H1 (cell line): ENCODE results near the gene C19orf85. TPM values are rescaled to one million over a fixed set of nuclear protein-coding genes. Genes with fewer than 3 reads are reported as not detected.

ENCODE experiments used
- CTCF ChIA-PET: fragments of 300-600 bp; sonication (Branson Sonifier 250); formaldehyde crosslinking; loops from one replicate; lab custom pipeline; 2021; ENCODE audit not compliant: partially characterized antibody; lab: Charles Lee
- POLR2A ChIA-PET: fragments of 300-600 bp; sonication (Branson Sonifier 250); formaldehyde crosslinking; loops from one replicate; lab custom pipeline; 2021; ENCODE audit warnings: inconsistent platforms; ENCODE audit not compliant: partially characterized antibody; lab: Charles Lee
- DNase-seq, 2 experiments: peaks; one replicate each; pipeline versions ENCODE4 v3.0.0 to v3.0.0-alpha.2; 2010 to 2022; ENCODE audit warnings: low spot score in 2 of 2, low read depth in 1 of 2, mixed read lengths in 1 of 2
- FAIRE-seq: peaks from 2 replicates; lab custom pipeline; 2011; peaks lifted over from hg19 to GRCh38; lab: Jason Lieb, UNC
- H2AFZ ChIP-seq: 2 replicates; pipeline ENCODE4 v1.8.1; 2012; ENCODE audit warnings: low read length, inconsistent platforms
- H2AK5ac ChIP-seq: 2 replicates; pipeline ENCODE4 v1.6.1; 2013; ENCODE audit warnings: low read depth, low read length
- H2BK120ac ChIP-seq: replicated peaks from 2 replicates; pipeline ENCODE3; 2013; ENCODE audit warnings: low read depth, low read length, inconsistent platforms
- H2BK12ac ChIP-seq: 2 replicates; pipeline ENCODE4 v1.6.1; 2013; ENCODE audit warnings: low read depth, low read length
- H2BK15ac ChIP-seq: 2 replicates; pipeline ENCODE4 v1.6.1; 2013; ENCODE audit warnings: low read length
- H2BK20ac ChIP-seq: 2 replicates; pipeline ENCODE4 v1.6.1; 2013; ENCODE audit warnings: low read length
- H2BK5ac ChIP-seq: 2 replicates; pipeline ENCODE4 v1.6.1; 2013; ENCODE audit warnings: low read depth, low read length
- H3K14ac ChIP-seq: 2 replicates; pipeline ENCODE4 v1.6.1; 2013; ENCODE audit warnings: inconsistent platforms; ENCODE audit not compliant: insufficient read length
- H3K18ac ChIP-seq: 2 replicates; pipeline ENCODE4 v1.6.1; 2013; ENCODE audit warnings: low read length; ENCODE audit errors: extremely low read depth
- H3K23ac ChIP-seq: 2 replicates; pipeline ENCODE4 v1.6.1; 2013; ENCODE audit warnings: inconsistent platforms; ENCODE audit not compliant: insufficient read length
- H3K23me2 ChIP-seq: 2 replicates; pipeline ENCODE4 v1.6.1; 2013; ENCODE audit warnings: low read depth, low read length
- H3K27ac ChIP-seq: 2 replicates; pipeline ENCODE4 v1.6.1; 2011; ENCODE audit warnings: low read depth, low read length, inconsistent platforms
- H3K27me3 ChIP-seq, 4 experiments: replicated peaks in 1 of 4; 1 replicate in 1 of 4; 2 replicates in 3 of 4; pipeline versions ENCODE4 v1.6.1 to v1.8.1; 2011 to 2013; ENCODE audit warnings: low read length in 3 of 4, mild to moderate bottlenecking in 3 of 4, inconsistent platforms in 2 of 4, mixed read lengths in 2 of 4, moderate library complexity in 1 of 4; ENCODE audit not compliant: control insufficient read depth in 3 of 4, insufficient read depth in 3 of 4; ENCODE audit errors: extremely low read depth in 1 of 4
- H3K36me3 ChIP-seq, 4 experiments: 2 replicates each; pipeline versions ENCODE4 v1.6.1 to v1.8.1; 2011 to 2013; ENCODE audit warnings: mild to moderate bottlenecking in 4 of 4, low read length in 3 of 4, moderate library complexity in 2 of 4, control low read depth in 1 of 4, inconsistent platforms in 1 of 4; ENCODE audit not compliant: insufficient read depth in 4 of 4, control insufficient read depth in 2 of 4
- H3K4ac ChIP-seq: replicated peaks from 2 replicates; pipeline ENCODE3; 2013; ENCODE audit warnings: low read length, low read depth, mixed read lengths, inconsistent platforms; ENCODE audit not compliant: insufficient read length
- H3K4me1 ChIP-seq, 4 experiments: replicated peaks in 1 of 4; 1 replicate in 1 of 4; 2 replicates in 3 of 4; pipeline versions ENCODE4 v1.6.1 to v1.8.1; 2011 to 2013; ENCODE audit warnings: low read length in 3 of 4, inconsistent platforms in 2 of 4, mixed read lengths in 1 of 4; ENCODE audit not compliant: insufficient read depth in 4 of 4, control insufficient read depth in 3 of 4
- H3K4me2 ChIP-seq, 2 experiments: 2 replicates each; pipeline versions ENCODE4 v1.6.1 to v1.8.1; 2011 to 2013; ENCODE audit warnings: low read depth in 2 of 2, low read length in 2 of 2, control low read depth in 1 of 2, inconsistent platforms in 1 of 2, mild to moderate bottlenecking in 1 of 2; ENCODE audit not compliant: insufficient read depth in 1 of 2
- H3K4me3 ChIP-seq, 4 experiments: fragments of 200-600, 300-600 bp in 1 of 4; sonication (generic), shearing (Covaris generic), sonication (Bioruptor Twin) in 1 of 4; 2 replicates each; pipeline versions ENCODE4 v1.5.1 to v1.8.1; 2011 to 2016; ENCODE audit warnings: low read length in 4 of 4, low read depth in 3 of 4, control low read depth in 2 of 4, inconsistent platforms in 2 of 4, mild to moderate bottlenecking in 2 of 4, mixed read lengths in 1 of 4, moderate library complexity in 1 of 4; ENCODE audit not compliant: insufficient read depth in 2 of 4; ENCODE audit errors: extremely low read depth in 1 of 4
- H3K56ac ChIP-seq: replicated peaks from 2 replicates; pipeline ENCODE3; 2013; ENCODE audit warnings: low read depth, mild to moderate bottlenecking, mixed read lengths, low read length, inconsistent platforms; ENCODE audit not compliant: insufficient read length
- H3K79me1 ChIP-seq: 2 replicates; pipeline ENCODE4 v1.6.1; 2013; ENCODE audit warnings: low read depth, low read length, control low read depth
- H3K79me2 ChIP-seq, 2 experiments: 2 replicates each; pipeline versions ENCODE4 v1.6.1 to v1.8.1; 2012 to 2013; ENCODE audit warnings: low read length in 2 of 2, mild to moderate bottlenecking in 2 of 2, inconsistent platforms in 1 of 2; ENCODE audit not compliant: insufficient read depth in 2 of 2, control insufficient read depth in 1 of 2
- H3K9ac ChIP-seq, 4 experiments: replicated peaks in 1 of 4; 1 replicate in 1 of 4; 2 replicates in 3 of 4; pipeline versions ENCODE4 v1.6.1 to v1.8.1; 2011 to 2013; ENCODE audit warnings: low read depth in 3 of 4, low read length in 3 of 4, control low read depth in 2 of 4, mild to moderate bottlenecking in 2 of 4, moderate library complexity in 2 of 4, inconsistent platforms in 1 of 4; ENCODE audit errors: extremely low read depth in 1 of 4
- H3K9me3 ChIP-seq, 2 experiments: 2 replicates each; pipeline versions ENCODE4 v1.6.1 to v1.8.1; 2012 to 2013; ENCODE audit warnings: mild to moderate bottlenecking in 2 of 2, moderate library complexity in 2 of 2, control low read depth in 1 of 2, inconsistent platforms in 1 of 2, low read depth in 1 of 2, low read length in 1 of 2, mixed read lengths in 1 of 2; ENCODE audit not compliant: insufficient read depth in 2 of 2
- H4K20me1 ChIP-seq, 2 experiments: replicated peaks in 1 of 2; 2 replicates each; pipeline versions ENCODE3 to v1.8.1; 2011 to 2013; ENCODE audit warnings: inconsistent platforms in 2 of 2, low read length in 2 of 2, mild to moderate bottlenecking in 1 of 2; ENCODE audit not compliant: insufficient read depth in 2 of 2, control insufficient read depth in 1 of 2
- H4K5ac ChIP-seq: 2 replicates; pipeline ENCODE4 v1.6.1; 2013; ENCODE audit warnings: low read length, low read depth, mixed read lengths, inconsistent platforms; ENCODE audit not compliant: insufficient read length
- H4K8ac ChIP-seq: 2 replicates; pipeline ENCODE4 v1.8.0; 2013; ENCODE audit warnings: mild to moderate bottlenecking, moderate library complexity, low read length, inconsistent platforms; ENCODE audit not compliant: insufficient read depth; ENCODE audit errors: extremely low read depth
- H4K91ac ChIP-seq: replicated peaks from 2 replicates; pipeline ENCODE3; 2013; ENCODE audit warnings: low read length, mixed read lengths, inconsistent platforms; ENCODE audit not compliant: insufficient read length
- ATF3 ChIP-seq: IDR thresholded peaks from 2 replicates; pipeline ENCODE4 v1.6.1; 2011; ENCODE audit warnings: low read depth, mild to moderate bottlenecking, low read length; ENCODE audit not compliant: insufficient read depth
- BACH1 ChIP-seq: IDR thresholded peaks from 2 replicates; pipeline ENCODE4 v1.6.1; 2012; ENCODE audit warnings: low read length, improper control_type of control experiment
- EP300 ChIP-seq, 2 experiments: IDR thresholded peaks; 1 replicate in 1 of 2; 2 replicates in 1 of 2; pipeline ENCODE4 v1.6.1; 2011 to 2012; ENCODE audit warnings: low read depth in 2 of 2, low read length in 2 of 2, mild to moderate bottlenecking in 2 of 2, borderline replicate concordance in 1 of 2, inconsistent platforms in 1 of 2, moderate library complexity in 1 of 2
- GTF2F1 ChIP-seq: IDR thresholded peaks from 2 replicates; pipeline ENCODE4 v1.6.1; 2012; ENCODE audit warnings: low read depth, low read length, improper control_type of control experiment, borderline replicate concordance
- JUN ChIP-seq: IDR thresholded peaks from 2 replicates; pipeline ENCODE4 v1.6.1; 2011; ENCODE audit warnings: low read depth, mild to moderate bottlenecking, improper control_type of control experiment, low read length
- PHF8 ChIP-seq: fragments of 200-600 bp; sonication (generic); conservative IDR thresholded peaks from 2 replicates; pipeline ENCODE4 v1.7.1; 2012; ENCODE audit warnings: low read depth, mild to moderate bottlenecking, inconsistent platforms, low read length, moderate library complexity
- RBBP5 ChIP-seq: IDR thresholded peaks from 2 replicates; pipeline ENCODE4 v1.7.1; 2012; ENCODE audit warnings: low read depth, mild to moderate bottlenecking, inconsistent platforms, low read length, moderate library complexity, borderline replicate concordance
- RXRA ChIP-seq: IDR thresholded peaks from 2 replicates; pipeline ENCODE4 v1.6.1; 2011; ENCODE audit warnings: low read depth, mild to moderate bottlenecking, low read length, moderate library complexity; ENCODE audit not compliant: insufficient read depth
- SP2 ChIP-seq: IDR thresholded peaks from 2 replicates; pipeline ENCODE4 v1.6.1; 2012; ENCODE audit warnings: mild to moderate bottlenecking, low read length, inconsistent platforms
- WGBS, 2 experiments: shearing (Covaris generic) in 1 of 2; methylation state at CpG; one replicate each; pipeline versions ENCODE4 v1.1.6 to v1.1.7; 2013 to 2015; ENCODE audit warnings: low lambda C conversion rate in 2 of 2, mixed read lengths in 2 of 2, inconsistent platforms in 1 of 2, low coverage in 1 of 2, missing lambda C conversion rate in 1 of 2; ENCODE audit not compliant: insufficient replicate concordance in 2 of 2, insufficient coverage in 1 of 2, insufficient read length in 1 of 2; ENCODE audit errors: extremely low coverage in 1 of 2, missing lambda C conversion rate in 1 of 2; 5-methylcytosine and 5-hydroxymethylcytosine counted together
- polyA plus RNA-seq, 7 experiments: library from polyadenylated mRNA; depleted of rRNA in 3 of 7; stranded (reverse) in 5 of 7; unstranded in 2 of 7; fragments of >200 nt in 5 of 7; fragments of 200-250 nt in 2 of 7; gene quantifications; 1 replicate in 5 of 7; 2 replicates in 1 of 7; 4 replicates in 1 of 7; pipeline versions ENCODE4 v1.2.1 to v1.2.3, GENCODE V29; 2011 to 2013; ENCODE audit warnings: missing spikeins in 2 of 7, mixed read lengths in 2 of 7
- total RNA-seq: library from RNA; stranded (reverse); fragmentation: NEBNext Ultra II Directional; extraction: Animal tissue kit (Norgen Biotek cat#: 25700); gene quantifications from 2 replicates; pipeline ENCODE4 v1.2.1, GENCODE V29; 2021

C19orf85 gene
- total and polyA plus RNA-seq, 2 of the 8 experiments (the other 6 are each of a cell fraction or from before 2014, with no cell fraction given): 2.2 to 3.2 TPM

- Histone ChIP-seq H3K4me3 (peak overlapping the region; percentile 46 to 88 (median 76)), H2BK120ac (no peak overlapping the region), H3K79me1 (peaks cover 9% of the 10 kb centered on the region), H3K14ac (no peak overlapping the region), H3K23ac (no peak overlapping the region), H2BK20ac (no peak overlapping the region), H4K8ac (peak overlapping the region; percentile 83; the same call in 1 of the 2 replicates), H3K27ac (0 out of 2 replicates have a peak overlapping the region, but pooled peaks have one; percentile 47), H3K4me2 (peak overlapping the region; percentile 68 to 89), H2BK15ac (peak overlapping the region; percentile 88), H4K20me1 (peaks cover 0 to 6% of the 10 kb centered on the region in 2 experiments), H2BK5ac (no peak overlapping the region), H3K9ac (no peak overlapping the region; a peak in 1 of 7 replicates), H3K9me3 (no peaks in the 10 kb centered on the region), H3K18ac (peak overlapping the region; percentile 60), H3K79me2 (peaks cover 0 to 11% of the 10 kb centered on the region in 2 experiments; a peak in 1 of 4 replicates), H2AFZ (no peak overlapping the region), H3K4me1 (peaks cover 0 to 42% (median 28%) of the 10 kb centered on the region in 4 experiments; a peak in 6 of 7 replicates), H3K4ac (no peak overlapping the region), H4K91ac (peak overlapping the region; percentile 65), H4K5ac (no peak overlapping the region), H2BK12ac (no peak overlapping the region), H3K36me3 (peaks cover 0 to 10% (median 0%) of the 10 kb centered on the region in 4 experiments; a peak in 2 of 8 replicates), H3K56ac (no peak overlapping the region), H3K23me2 (peaks cover 11% of the 10 kb centered on the region), H2AK5ac (no peak overlapping the region; the same call in 1 of the 2 replicates), H3K27me3 (no peaks in the 10 kb centered on the region)
- 77% methylated on average over 37 of the region's 46 CpGs; no CpG with 5 or more reads in 1 of the 2 experiments for WGBS, 2 experiments
- FAIRE-seq (no peak), DNase-seq (peak in 1 of 2 experiments; percentile 59)
- ChIA-PET CTCF (interaction anchor here (0.9 to 3.9 kb wide), 9 partner anchors 11 to 182 kb away, joined by 3 to 21 read pairs (median 5); partner anchors contain the start of gene ZNF865), POLR2A (interaction anchor here (0.6 to 6.8 kb wide), 13 partner anchors 8 to 668 kb away, joined by 3 to 50 read pairs (median 8); partner anchors contain the start of genes FIZ1 and ZNF628)
- TF ChIP-seq JUN: no peak
- no peak for TF ChIP-seq ATF3
- no peak for TF ChIP-seq SP2
- TF ChIP-seq EP300 (IDR thresholded peaks at IDR 0.05; ENCODE audit: borderline replicate concordance in 1 of 2, low read depth in 2 of 2, low read length in 2 of 2): no peak
- no peak for TF ChIP-seq BACH1
- no peak for TF ChIP-seq RXRA
- TF ChIP-seq GTF2F1: no peak
- no peak for TF ChIP-seq RBBP5
- TF ChIP-seq PHF8: no peak
Observed at GRCh38 chr19:55483706-55484592, 19.4 kb upstream of the C19orf85 start.
